NCI-H128 (cell line): ENCODE measurements around the gene MARCO.
"Not testable (repeated sequence)": the region's sequence is repeated elsewhere in the genome, so short reads cannot be mapped to it uniquely, and the experiment has no call there.

Source experiments
- DNase-seq: peaks from one replicate; lab custom pipeline; 2025; ENCODE audit not compliant: unreplicated experiment; lab: John Stamatoyannopoulos, UW

The MARCO gene

DNA sequence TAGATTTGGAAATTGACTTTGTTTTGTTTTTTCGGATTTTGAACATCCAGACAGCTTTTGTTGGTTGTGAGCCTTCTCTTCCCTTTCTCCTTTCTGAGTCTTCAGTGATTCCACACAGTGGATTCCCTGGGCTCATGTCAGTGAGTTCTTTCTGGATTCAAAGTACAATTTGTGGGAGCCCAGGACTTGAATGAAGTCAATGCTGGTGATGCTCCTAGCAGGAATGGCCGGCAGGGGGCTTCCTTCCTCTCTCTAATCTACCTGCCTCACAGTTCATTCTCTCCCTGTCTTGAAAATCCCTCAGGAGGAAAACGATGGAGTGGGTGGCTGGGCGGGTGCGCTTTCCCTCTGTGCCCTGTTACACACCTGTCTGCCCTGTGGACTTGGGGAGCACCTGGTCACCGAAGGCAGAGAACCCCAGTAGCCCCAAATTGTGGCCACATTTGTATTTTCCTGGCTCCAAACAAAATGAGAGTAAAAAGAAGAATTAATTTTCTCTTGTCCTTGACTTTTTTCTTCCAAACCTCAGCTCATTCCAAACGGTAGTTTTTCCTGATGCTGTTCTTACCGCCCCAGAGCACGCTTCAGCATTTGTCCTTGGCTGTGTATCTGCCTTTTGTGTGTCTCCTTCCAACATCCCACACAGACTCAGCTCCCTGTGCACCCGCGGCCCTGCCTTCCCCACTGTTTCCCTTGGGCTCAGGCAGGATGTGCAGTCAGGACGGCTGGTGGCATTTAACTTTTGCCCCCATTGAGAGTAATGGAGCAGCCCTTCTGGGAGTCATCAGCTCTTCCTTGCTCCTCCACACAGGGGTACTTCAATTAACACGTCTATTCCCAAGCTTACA, 86.6 kb downstream of the MARCO start:
- no peak for DNase-seq

GRCh38 chr2:119029297-119029696, 87.3 kb downstream of the MARCO start:
- DNase-seq = no peak

GRCh38 chr2:119037922-119038321, 95.9 kb downstream of the MARCO start:
- DNase-seq = not testable (repeated sequence)

- no peak for DNase-seq
These were observed 98.7 kb downstream of the MARCO start for GRCh38 chr2:119040730-119041129.
